CD4-positive, alpha-beta T cell (primary cell): Measurements from ENCODE around the gene AFDN. TPM values are rescaled to one million over a fixed set of nuclear protein-coding genes. Genes with fewer than 3 reads are reported as not detected.

ENCODE experiments used
- ATAC-seq: fragments of 200-7000 bp; cut with Tn5 transposase; one replicate; pipeline ENCODE4 v1.10.0; 2022; ENCODE audit warnings: mild to moderate bottlenecking; ENCODE audit not compliant: poor library complexity
- CTCF ChIA-PET: fragments of 350-600 bp; sonication (Branson Sonifier 250); formaldehyde crosslinking; loops from one replicate; lab custom pipeline; 2021; ENCODE audit warnings: antibody characterized with exemption, inconsistent platforms; lab: Charles Lee
- POLR2A ChIA-PET: fragments of 350-600 bp; sonication (Branson Sonifier 250); formaldehyde crosslinking; loops from one replicate; lab custom pipeline; 2021; ENCODE audit warnings: antibody characterized with exemption, inconsistent platforms; lab: Charles Lee
- DNase-seq, 14 experiments: peaks; one replicate each; pipeline ENCODE4 v3.0.0-alpha.2; 2013 to 2020; ENCODE audit warnings: mixed read lengths in 2 of 14
- H3K27ac ChIP-seq, 2 donors: one replicate each; pipeline versions ENCODE4 v1.5.1 to v1.7.0; 2013; ENCODE audit warnings: low read length in 2 of 2, low read depth in 1 of 2, mild to moderate bottlenecking in 1 of 2
- H3K27me3 ChIP-seq, 2 experiments: 1 replicate in 1 of 2; 2 replicates in 1 of 2; pipeline versions ENCODE4 v1.6.1 to v1.7.0; 2013; ENCODE audit warnings: low read length in 2 of 2, control low read depth in 1 of 2, mild to moderate bottlenecking in 1 of 2, moderate library complexity in 1 of 2; ENCODE audit not compliant: insufficient read depth in 2 of 2, control insufficient read depth in 1 of 2
- H3K36me3 ChIP-seq: one replicate; pipeline ENCODE4 v1.6.1; 2013; ENCODE audit warnings: low read length, control low read depth; ENCODE audit not compliant: insufficient read depth
- H3K4me1 ChIP-seq: one replicate; pipeline ENCODE4 v1.6.1; 2013; ENCODE audit warnings: low read length, control low read depth; ENCODE audit not compliant: insufficient read depth
- H3K4me3 ChIP-seq: one replicate; pipeline ENCODE4 v1.5.1; 2013; ENCODE audit warnings: mild to moderate bottlenecking, low read length, moderate library complexity
- H3K9me3 ChIP-seq, 2 experiments: 1 replicate in 1 of 2; 2 replicates in 1 of 2; pipeline versions ENCODE4 v1.6.1 to v1.7.0; 2013; ENCODE audit warnings: low read length in 2 of 2, mild to moderate bottlenecking in 2 of 2, control low read depth in 1 of 2, moderate library complexity in 1 of 2; ENCODE audit not compliant: control insufficient read depth in 1 of 2, insufficient read depth in 1 of 2
- H3K27ac Mint-ChIP-seq: one replicate; pipeline ENCODE4 v1.8.0; 2020; ENCODE audit warnings: mixed read lengths
- H3K27me3 Mint-ChIP-seq: one replicate; pipeline ENCODE4 v1.8.0; 2021; ENCODE audit warnings: mixed read lengths
- H3K36me3 Mint-ChIP-seq: one replicate; pipeline ENCODE4 v1.8.0; 2021; ENCODE audit warnings: low read depth, mixed read lengths
- H3K4me1 Mint-ChIP-seq: one replicate; pipeline ENCODE4 v1.8.0; 2021; ENCODE audit warnings: low read depth, mixed read lengths
- H3K4me3 Mint-ChIP-seq: one replicate; pipeline ENCODE4 v1.8.0; 2020; ENCODE audit warnings: mild to moderate bottlenecking, mixed read lengths
- H3K9me3 Mint-ChIP-seq: one replicate; pipeline ENCODE4 v1.8.0; 2020; ENCODE audit warnings: mixed read lengths
- intact Hi-C, 2 experiments: fragments of 100-400 bp; cut with DNase I in 1 of 2; cut with micrococcal nuclease in 1 of 2; formaldehyde crosslinking; loops; one replicate each; pipeline versions ENCODE4 v1.15.1 to v1.9.0; 2023 to 2025; cut with DNase I, micrococcal nuclease
- total RNA-seq, 174 experiments: library from RNA in 2 of 174; stranded (reverse) in 2 of 174; gene quantifications; one replicate each; pipeline ENCODE4 v1.2.3 and lab custom pipeline; 2021 to 2026
- TF ChIP-seq, protein P1 (sequence below): fragments of 200-600 bp; IDR thresholded peaks from one replicate; pipeline ENCODE4 v1.8.0; 2022; ENCODE audit warnings: antibody characterized with exemption, mild to moderate bottlenecking

The AFDN gene
- total RNA-seq, 2 experiments from 2014 or later, result 9.1 to 10.2 TPM

DNA sequence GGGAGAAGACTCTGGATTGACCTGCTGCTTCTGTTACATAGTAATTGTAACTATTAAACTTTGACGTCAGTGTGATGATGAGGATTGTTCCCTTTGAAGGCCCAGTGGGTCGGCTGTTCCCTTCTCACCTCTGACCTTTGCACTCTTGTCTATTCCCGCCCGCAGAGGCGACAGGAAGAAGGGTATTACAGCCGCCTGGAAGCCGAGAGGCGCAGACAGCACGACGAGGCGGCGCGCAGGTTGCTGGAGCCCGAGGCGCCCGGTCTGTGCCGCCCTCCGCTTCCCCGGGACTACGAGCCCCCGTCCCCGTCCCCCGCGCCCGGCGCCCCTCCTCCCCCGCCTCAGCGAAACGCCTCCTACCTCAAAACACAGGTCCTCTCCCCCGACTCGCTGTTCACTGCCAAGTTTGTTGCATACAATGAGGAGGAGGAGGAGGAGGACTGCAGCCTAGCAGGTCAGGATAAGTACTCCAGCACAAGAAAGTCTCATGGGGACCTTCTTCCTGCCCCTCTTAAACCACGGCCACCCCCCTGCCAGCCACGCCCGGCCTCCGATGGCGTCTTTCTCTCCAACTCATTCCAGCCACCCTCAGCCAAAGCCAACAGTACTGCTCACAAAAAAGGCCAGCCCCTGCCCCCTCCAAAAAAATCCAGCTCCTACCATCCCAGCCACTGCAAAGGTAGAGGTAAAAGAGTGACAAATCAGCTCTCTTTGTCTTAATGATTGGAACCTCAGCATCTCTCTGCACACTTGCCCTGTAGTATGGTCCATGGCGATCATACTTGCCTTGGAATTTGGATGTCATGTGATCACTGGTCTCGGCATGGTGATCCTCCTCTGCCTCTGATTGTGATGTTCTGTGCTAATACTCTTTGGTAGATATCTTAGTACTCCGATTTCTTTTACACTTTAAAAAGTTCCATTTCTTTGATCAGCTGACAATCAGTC is 139.2 kb downstream of the AFDN start:
- ATAC-seq, result no peak
- Histone ChIP-seq H3K36me3 (peaks cover 2% of the 10 kb centered on the region), H3K27me3 (no peaks in the 10 kb centered on the region), H3K27ac (no peak overlapping the region), H3K9me3 (no peaks in the 10 kb centered on the region), H3K4me3 (no peak overlapping the region), H3K4me1 (no peaks in the 10 kb centered on the region)
- Mint-ChIP-seq H3K27me3 (peaks cover 4% of the 10 kb centered on the region), H3K36me3 (peaks cover 4% of the 10 kb centered on the region), H3K4me3 (no peak overlapping the region), H3K4me1 (no peaks in the 10 kb centered on the region), H3K9me3 (no peaks in the 10 kb centered on the region), H3K27ac (no peak overlapping the region)
- DNase-seq, result no peak
- POLR2A ChIA-PET, result no interaction called here
- intact Hi-C loops, result no loop called here
- TF ChIP-seq, protein P1, sequence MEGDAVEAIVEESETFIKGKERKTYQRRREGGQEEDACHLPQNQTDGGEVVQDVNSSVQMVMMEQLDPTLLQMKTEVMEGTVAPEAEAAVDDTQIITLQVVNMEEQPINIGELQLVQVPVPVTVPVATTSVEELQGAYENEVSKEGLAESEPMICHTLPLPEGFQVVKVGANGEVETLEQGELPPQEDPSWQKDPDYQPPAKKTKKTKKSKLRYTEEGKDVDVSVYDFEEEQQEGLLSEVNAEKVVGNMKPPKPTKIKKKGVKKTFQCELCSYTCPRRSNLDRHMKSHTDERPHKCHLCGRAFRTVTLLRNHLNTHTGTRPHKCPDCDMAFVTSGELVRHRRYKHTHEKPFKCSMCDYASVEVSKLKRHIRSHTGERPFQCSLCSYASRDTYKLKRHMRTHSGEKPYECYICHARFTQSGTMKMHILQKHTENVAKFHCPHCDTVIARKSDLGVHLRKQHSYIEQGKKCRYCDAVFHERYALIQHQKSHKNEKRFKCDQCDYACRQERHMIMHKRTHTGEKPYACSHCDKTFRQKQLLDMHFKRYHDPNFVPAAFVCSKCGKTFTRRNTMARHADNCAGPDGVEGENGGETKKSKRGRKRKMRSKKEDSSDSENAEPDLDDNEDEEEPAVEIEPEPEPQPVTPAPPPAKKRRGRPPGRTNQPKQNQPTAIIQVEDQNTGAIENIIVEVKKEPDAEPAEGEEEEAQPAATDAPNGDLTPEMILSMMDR, result no peak
- CTCF ChIA-PET, result no interaction called here

DNA sequence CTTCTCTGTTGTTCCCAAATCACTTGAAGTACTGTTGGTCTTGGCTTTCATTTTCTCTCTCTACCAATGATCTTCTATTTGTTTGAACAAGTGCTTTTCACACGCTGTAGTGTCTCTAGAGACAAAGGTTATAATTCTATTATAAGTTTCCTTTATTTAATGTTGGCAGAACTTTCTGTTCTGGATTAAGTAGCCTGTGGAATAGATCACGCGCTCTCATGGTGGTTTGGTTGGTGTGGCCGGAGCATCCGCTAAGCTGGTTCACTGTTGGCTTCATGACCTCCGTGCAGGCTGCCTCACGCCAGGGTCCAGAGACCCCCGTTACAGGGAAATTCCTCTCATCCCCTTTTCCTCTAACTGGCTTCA is 139.8 kb downstream of the AFDN start:
- Histone ChIP-seq H3K4me1 (no peaks in the 10 kb centered on the region), H3K4me3 (no peak overlapping the region), H3K27me3 (no peaks in the 10 kb centered on the region), H3K36me3 (peaks cover 2% of the 10 kb centered on the region), H3K27ac (no peak overlapping the region), H3K9me3 (no peaks in the 10 kb centered on the region)
- no peak for DNase-seq
- H3K4me1 Mint-ChIP-seq, result no peaks in the 10 kb centered on the region
- peaks cover 4% of the 10 kb centered on the region for H3K36me3 Mint-ChIP-seq
- no peaks in the 10 kb centered on the region for H3K9me3 Mint-ChIP-seq
- H3K4me3 Mint-ChIP-seq, result no peak overlapping the region
- POLR2A ChIA-PET, result no interaction called here
- ATAC-seq, result no peak
- intact Hi-C loops, result no loop called here
- peaks cover 2% of the 10 kb centered on the region for H3K27me3 Mint-ChIP-seq
- CTCF ChIA-PET, result no interaction called here
- TF ChIP-seq, protein P1, result no peak
- no peak overlapping the region for H3K27ac Mint-ChIP-seq

DNA sequence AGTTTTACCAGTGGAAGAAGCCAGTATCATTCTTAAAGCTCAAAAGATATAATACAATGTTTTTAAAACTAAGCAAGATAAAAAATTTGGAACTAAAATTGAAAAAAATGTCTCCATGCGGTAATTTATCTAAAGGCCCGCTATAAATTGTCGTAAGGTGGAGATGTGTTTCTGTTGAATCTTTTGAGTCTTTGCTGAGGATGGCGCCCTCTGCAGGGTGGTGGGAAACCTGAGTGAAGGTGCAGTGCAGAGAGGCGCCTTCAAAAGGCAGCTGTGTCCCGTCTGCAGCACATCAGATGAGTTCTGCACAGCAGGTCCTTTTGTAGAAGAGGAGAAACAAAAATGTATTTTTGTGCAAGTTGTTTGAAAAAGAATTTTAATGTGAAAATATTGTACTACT is 141.4 kb downstream of the AFDN start:
- intact Hi-C loops, result no loop called here
- peaks cover 4% of the 10 kb centered on the region for H3K36me3 Mint-ChIP-seq
- no peaks in the 10 kb centered on the region for H3K9me3 Mint-ChIP-seq
- no peak overlapping the region for H3K27ac Mint-ChIP-seq
- no peaks in the 10 kb centered on the region for H3K4me1 Mint-ChIP-seq
- Histone ChIP-seq H3K4me3 (no peak overlapping the region), H3K27ac (no peak overlapping the region), H3K4me1 (no peaks in the 10 kb centered on the region), H3K36me3 (peaks cover 2% of the 10 kb centered on the region), H3K27me3 (no peaks in the 10 kb centered on the region), H3K9me3 (no peaks in the 10 kb centered on the region)
- H3K4me3 Mint-ChIP-seq, result no peak overlapping the region
- DNase-seq, result no peak
- TF ChIP-seq, protein P1, result no peak
- CTCF ChIA-PET, result no interaction called here
- no peak for ATAC-seq
- POLR2A ChIA-PET, result no interaction called here
- peaks cover under 1% of the 10 kb centered on the region for H3K27me3 Mint-ChIP-seq
